IMR-90 (cell line): ENCODE data around the gene PHOSPHO2. TPM values are rescaled to one million over a fixed set of nuclear protein-coding genes. Genes with fewer than 3 reads are reported as not detected.

Source experiments
- ATAC-seq: fragments of 200-7000 bp; cut with Tn5 transposase; 2 replicates; pipeline ENCODE4 v1.9.1; 2020; ENCODE audit warnings: low read depth, mild to moderate bottlenecking, moderate library complexity
- BruUV-seq: library from RNA; stranded (reverse); fragments of 400-500 nt; replicated peaks from 2 replicates; lab custom pipeline; 2021; lab: Mats Ljungman, UMichigan
- CTCF ChIA-PET: fragments of 300-600 bp; formaldehyde crosslinking; extraction: SDS; loops from one replicate; lab custom pipeline; 2021; ENCODE audit warnings: antibody characterized with exemption; lab: Yijun Ruan, JAX
- POLR2A ChIA-PET: fragments of 300-600 bp; sonication (Branson Sonifier 250); formaldehyde crosslinking; loops from one replicate; lab custom pipeline; 2022; ENCODE audit warnings: antibody characterized with exemption; ENCODE audit not compliant: unreplicated experiment; lab: Charles Lee
- DNase-seq: peaks from one replicate; pipeline ENCODE4 v3.0.0; 2013
- H2AFZ ChIP-seq: replicated peaks from 2 replicates; pipeline ENCODE3; 2013; ENCODE audit warnings: low read length, mild to moderate bottlenecking; ENCODE audit not compliant: poor library complexity
- H2AK5ac ChIP-seq: 2 replicates; pipeline ENCODE4 v1.6.1; 2013; ENCODE audit warnings: low read depth, low read length, inconsistent platforms
- H2AK9ac ChIP-seq: replicated peaks from 2 replicates; pipeline ENCODE3; 2013; ENCODE audit warnings: mild to moderate bottlenecking, low read depth, low read length, moderate library complexity; ENCODE audit not compliant: poor library complexity
- H2BK120ac ChIP-seq: 2 replicates; pipeline ENCODE4 v1.6.1; 2013; ENCODE audit warnings: low read depth, low read length, inconsistent platforms
- H2BK15ac ChIP-seq: 3 replicates; pipeline ENCODE4 v1.6.1; 2013; ENCODE audit warnings: low read depth, low read length, inconsistent platforms
- H2BK20ac ChIP-seq: 2 replicates; pipeline ENCODE4 v1.6.1; 2013; ENCODE audit warnings: low read depth, mild to moderate bottlenecking, inconsistent platforms, low read length, moderate library complexity
- H2BK5ac ChIP-seq: 2 replicates; pipeline ENCODE4 v1.6.1; 2013; ENCODE audit warnings: mild to moderate bottlenecking, low read depth, low read length, inconsistent platforms; ENCODE audit not compliant: poor library complexity, severe bottlenecking
- H3K14ac ChIP-seq: replicated peaks from 2 replicates; pipeline ENCODE4 v1.6.1; 2013; ENCODE audit warnings: low read depth, low read length, inconsistent platforms
- H3K18ac ChIP-seq: 2 replicates; pipeline ENCODE4 v1.6.1; 2013; ENCODE audit warnings: low read depth, low read length, control low read depth
- H3K23ac ChIP-seq: 2 replicates; pipeline ENCODE4 v1.6.1; 2013; ENCODE audit warnings: low read depth, low read length, inconsistent platforms
- H3K27ac ChIP-seq: 2 replicates; pipeline ENCODE4 v1.5.1; 2013; ENCODE audit warnings: mild to moderate bottlenecking, control low read depth, low read length; ENCODE audit not compliant: insufficient read depth
- H3K27me3 ChIP-seq: 2 replicates; pipeline ENCODE4 v1.6.1; 2013; ENCODE audit warnings: low read length; ENCODE audit not compliant: control insufficient read depth, insufficient read depth
- H3K36me3 ChIP-seq: 2 replicates; pipeline ENCODE4 v1.6.1; 2013; ENCODE audit warnings: low read length, mixed read lengths; ENCODE audit not compliant: control insufficient read depth, insufficient read depth
- H3K4ac ChIP-seq: 2 replicates; pipeline ENCODE4 v1.6.1; 2013; ENCODE audit warnings: low read depth, low read length, inconsistent platforms
- H3K4me1 ChIP-seq: 2 replicates; pipeline ENCODE4 v1.6.1; 2013; ENCODE audit warnings: low read length, mixed read lengths; ENCODE audit not compliant: control insufficient read depth, insufficient read depth
- H3K4me2 ChIP-seq: 2 replicates; pipeline ENCODE4 v1.6.1; 2013; ENCODE audit warnings: low read depth, mild to moderate bottlenecking, control low read depth, low read length, moderate library complexity
- H3K4me3 ChIP-seq: 2 replicates; pipeline ENCODE4 v1.5.1; 2013; ENCODE audit warnings: low read depth, mild to moderate bottlenecking, control low read depth, low read length, moderate library complexity; ENCODE audit not compliant: insufficient read depth
- H3K56ac ChIP-seq: 2 replicates; pipeline ENCODE4 v1.6.1; 2013; ENCODE audit warnings: low read length, inconsistent platforms; ENCODE audit not compliant: insufficient read depth; ENCODE audit errors: extremely low read depth
- H3K79me1 ChIP-seq, 2 experiments: 2 replicates each; pipeline ENCODE4 v1.6.1; 2013; ENCODE audit warnings: low read length in 2 of 2, inconsistent platforms in 1 of 2, low read depth in 1 of 2
- H3K9ac ChIP-seq: 2 replicates; pipeline ENCODE4 v1.6.1; 2013; ENCODE audit warnings: low read depth, low read length, control low read depth
- H3K9me1 ChIP-seq: 2 replicates; pipeline ENCODE4 v1.6.1; 2013; ENCODE audit warnings: low read length, inconsistent platforms; ENCODE audit not compliant: insufficient read depth
- H3K9me3 ChIP-seq: 2 replicates; pipeline ENCODE4 v1.6.1; 2013; ENCODE audit warnings: low read length; ENCODE audit not compliant: control insufficient read depth, insufficient read depth
- H4K20me1 ChIP-seq: 2 replicates; pipeline ENCODE4 v1.6.1; 2013; ENCODE audit warnings: low read length, inconsistent platforms; ENCODE audit not compliant: insufficient read depth
- H4K5ac ChIP-seq: 2 replicates; pipeline ENCODE4 v1.6.1; 2013; ENCODE audit warnings: mild to moderate bottlenecking, low read depth, low read length, control low read depth
- H4K8ac ChIP-seq, 2 experiments: 2 replicates each; pipeline ENCODE4 v1.6.1; 2013; ENCODE audit warnings: low read depth in 2 of 2, low read length in 2 of 2, control low read depth in 1 of 2, inconsistent platforms in 1 of 2
- H4K91ac ChIP-seq: 2 replicates; pipeline ENCODE4 v1.6.1; 2013; ENCODE audit warnings: low read depth, low read length, inconsistent platforms; ENCODE audit not compliant: insufficient read depth
- BHLHE40 ChIP-seq: fragments of 150-350 bp; IDR thresholded peaks from 2 replicates; pipeline ENCODE4 v1.6.1; 2016; ENCODE audit warnings: mild to moderate bottlenecking, low read depth, low read length
- CEBPB ChIP-seq: IDR thresholded peaks from 2 replicates; pipeline ENCODE4 v1.6.1; 2012; ENCODE audit warnings: low read depth, low read length, improper control_type of control experiment
- CHD1 ChIP-seq: IDR thresholded peaks from 2 replicates; pipeline ENCODE4 v1.6.1; 2012; ENCODE audit warnings: low read depth, low read length, improper control_type of control experiment
- CTCF ChIP-seq: conservative IDR thresholded peaks from 2 replicates; pipeline ENCODE4 v1.5.1; 2012; ENCODE audit warnings: mild to moderate bottlenecking, low read depth, low read length, improper control_type of control experiment
- ELK1 ChIP-seq: fragments of 150-350 bp; IDR thresholded peaks from 2 replicates; pipeline ENCODE4 v1.6.1; 2016; ENCODE audit warnings: low read depth, mild to moderate bottlenecking, low read length, moderate library complexity, borderline replicate concordance
- FOS ChIP-seq: fragments of 150-350 bp; IDR thresholded peaks from 2 replicates; pipeline ENCODE4 v1.6.1; 2016; ENCODE audit warnings: low read depth, low read length
- MAFK ChIP-seq: IDR thresholded peaks from 2 replicates; pipeline ENCODE4 v1.6.1; 2012; ENCODE audit warnings: low read depth, low read length, improper control_type of control experiment
- MAZ ChIP-seq: IDR thresholded peaks from 2 replicates; pipeline ENCODE4 v1.6.1; 2012; ENCODE audit warnings: low read depth, mild to moderate bottlenecking, low read length, improper control_type of control experiment, moderate library complexity, borderline replicate concordance
- MXI1 ChIP-seq: IDR thresholded peaks from 2 replicates; pipeline ENCODE4 v1.6.1; 2012; ENCODE audit warnings: low read depth, mild to moderate bottlenecking, low read length, moderate library complexity, borderline replicate concordance
- NFE2L2 ChIP-seq: fragments of 150-350 bp; IDR thresholded peaks from 2 replicates; pipeline ENCODE4 v1.6.1; 2016; ENCODE audit warnings: low read depth, mild to moderate bottlenecking, low read length
- POLR2A ChIP-seq: IDR thresholded peaks from 2 replicates; pipeline ENCODE4 v1.6.1; 2012; ENCODE audit warnings: mild to moderate bottlenecking, low read depth, low read length
- RAD21 ChIP-seq: IDR thresholded peaks from 2 replicates; pipeline ENCODE4 v1.6.1; 2012; ENCODE audit warnings: low read length, improper control_type of control experiment
- RCOR1 ChIP-seq: IDR thresholded peaks from 2 replicates; pipeline ENCODE4 v1.6.1; 2012; ENCODE audit warnings: mild to moderate bottlenecking, low read length, improper control_type of control experiment; ENCODE audit not compliant: insufficient replicate concordance
- RFX5 ChIP-seq: IDR thresholded peaks from 2 replicates; pipeline ENCODE4 v1.8.0; 2012; ENCODE audit warnings: low read depth, mild to moderate bottlenecking, low read length, moderate library complexity
- WGBS, 2 experiments: methylation state at CpG; one replicate each; pipeline versions ENCODE4 v1.1.5 to v1.1.7; 2013; ENCODE audit warnings: missing lambda C conversion rate in 2 of 2; ENCODE audit not compliant: insufficient read length in 1 of 2; ENCODE audit errors: extremely low coverage in 2 of 2; 5-methylcytosine and 5-hydroxymethylcytosine counted together
- dilution Hi-C: fragments of 300-500 bp; cut with HindIII; formaldehyde crosslinking; loops from one replicate; pipeline ENCODE4 v1.14.3; 2018; ENCODE audit warnings: low sequenced_read_pairs; ENCODE audit not compliant: unreplicated experiment
- in situ Hi-C: fragments of 300-500 bp; cut with MboI; formaldehyde crosslinking; loops from 3 replicates; pipeline ENCODE4 v1.14.3; 2019; ENCODE audit warnings: low sequenced_read_pairs, inconsistent platforms, mixed read lengths
- intact Hi-C: fragments of 100-400 bp; cut with micrococcal nuclease; formaldehyde crosslinking; loops from 2 replicates; pipeline ENCODE4 v1.10.0; 2022
- polyA plus RNA-seq, 3 experiments: library from polyadenylated mRNA; depleted of rRNA; stranded (reverse); fragments of >200 nt; gene quantifications; 2 replicates each; pipeline ENCODE4 v1.2.3, GENCODE V29; 2012; ENCODE audit warnings: low replicate concordance in 1 of 3
- total RNA-seq: library from RNA; depleted of rRNA; stranded (reverse); fragments of >200 nt; gene quantifications from 2 replicates; pipeline ENCODE4 v1.2.3, GENCODE V29; 2012

The PHOSPHO2 gene
- total and polyA plus RNA-seq, 2 of the 4 experiments (the other 2 are of a cell fraction), result 0.48 to 0.54 TPM

- Histone ChIP-seq H2AFZ (no peak overlapping the region), H3K9ac (no peak overlapping the region), H2AK5ac (no peak overlapping the region), H2BK15ac (no peak overlapping the region), H4K20me1 (no peaks in the 10 kb centered on the region), H2BK20ac (no peak overlapping the region), H2BK5ac (no peak overlapping the region), H3K9me3 (no peaks in the 10 kb centered on the region), H3K9me1 (peaks cover 16% of the 10 kb centered on the region; the same call in 1 of the 2 replicates), H3K56ac (no peak overlapping the region), H3K14ac (no peak overlapping the region), H3K79me1 (no peaks in the 10 kb centered on the region), H3K36me3 (peaks cover 3% of the 10 kb centered on the region), H3K4ac (no peak overlapping the region), H4K91ac (no peak overlapping the region), H3K4me2 (no peak overlapping the region), H2AK9ac (no peak overlapping the region), H3K18ac (no peak overlapping the region), H3K27me3 (no peaks in the 10 kb centered on the region), H3K4me3 (no peak overlapping the region), H3K27ac (no peak overlapping the region), H3K4me1 (peaks cover 4% of the 10 kb centered on the region), H2BK120ac (no peak overlapping the region), H4K5ac (no peak overlapping the region), H4K8ac (no peak overlapping the region), H3K23ac (no peak overlapping the region)
- TF ChIP-seq RFX5 (no peak), MXI1 (no peak), RCOR1 (no peak), MAFK (no peak), CHD1 (no peak), CEBPB (no peak), RAD21 (no peak), NFE2L2 (no peak), POLR2A (no peak), CTCF (no peak), ELK1 (no peak), MAZ (no peak), BHLHE40 (no peak), FOS (no peak)
- ChIA-PET CTCF (no interaction called here), POLR2A (interaction anchor here (0.5 kb wide), 1 partner anchor 247 kb away, joined by 3 read pairs; no protein-coding TSS in a partner anchor)
- in situ Hi-C loops (no loop called here), dilution Hi-C loops (no loop called here), intact Hi-C loops (no loop called here)
- ATAC-seq (no peak), DNase-seq (no peak)
- WGBS, 2 experiments, result no CpG with 5 or more reads among the region's 1 CpG
- no TSS peak for BruUV-seq
These were observed 15.7 kb downstream of the PHOSPHO2 start for GRCh38 chr2:169709981-169710380.
